NCI-H510A (cell line): Measurements from ENCODE around the gene PDIA5.
"Not testable (repeated sequence)": the region's sequence is repeated elsewhere in the genome, so short reads cannot be mapped to it uniquely, and the experiment has no call there.

Experiments
- DNase-seq: peaks from one replicate; lab custom pipeline; 2025; lab: John Stamatoyannopoulos, UW

Gene PDIA5

GRCh38 chr3:123093696-123094095 is 26.9 kb downstream of the PDIA5 start:
- DNase-seq: no peak

- DNase-seq: no peak
Observed at GRCh38 chr3:123094516-123095313, 27.9 kb downstream of the PDIA5 start.

GRCh38 chr3:123096126-123096525 is 29.3 kb downstream of the PDIA5 start:
- DNase-seq: no peak

- no peak for DNase-seq
Observed at GRCh38 chr3:123096731-123097130, 29.9 kb downstream of the PDIA5 start.

GRCh38 chr3:123098426-123099330 is 31.9 kb downstream of the PDIA5 start:
- DNase-seq: no peak

- no peak for DNase-seq
Observed at GRCh38 chr3:123099331-123100192, 32.7 kb downstream of the PDIA5 start.

- DNase-seq: no peak
Observed at GRCh38 chr3:123100193-123100776, 33.5 kb downstream of the PDIA5 start.

- DNase-seq: no peak
Observed at GRCh38 chr3:123102249-123102648, 35.4 kb downstream of the PDIA5 start.

GRCh38 chr3:123102826-123103225 is 36.0 kb downstream of the PDIA5 start:
- DNase-seq: no peak

GRCh38 chr3:123104550-123104949 is 37.7 kb downstream of the PDIA5 start:
- no peak for DNase-seq

GRCh38 chr3:123105201-123106189 is 38.7 kb downstream of the PDIA5 start:
- DNase-seq: no peak

- DNase-seq: no peak
Observed at GRCh38 chr3:123110282-123110975, 43.6 kb downstream of the PDIA5 start.

- no peak for DNase-seq
Observed at GRCh38 chr3:123110976-123111615, 44.3 kb downstream of the PDIA5 start.

- no peak for DNase-seq
Observed at GRCh38 chr3:123111640-123112039, 44.8 kb downstream of the PDIA5 start.

GRCh38 chr3:123112232-123112631 is 45.4 kb downstream of the PDIA5 start:
- no peak for DNase-seq

GRCh38 chr3:123112656-123113055 is 45.8 kb downstream of the PDIA5 start:
- DNase-seq: not testable (repeated sequence)

GRCh38 chr3:123113889-123114450 is 47.1 kb downstream of the PDIA5 start:
- DNase-seq: no peak

- DNase-seq: no peak
Observed at GRCh38 chr3:123116116-123116515, 49.3 kb downstream of the PDIA5 start.

- no peak for DNase-seq
Observed at GRCh38 chr3:123119388-123119787, 52.6 kb downstream of the PDIA5 start.
